NOMO-1 treated with DMSO at 0.1 percent for 48 hours (cell line): ENCODE measurements around the gene LRMDA.
"Not testable (repeated sequence)": the region's sequence is repeated elsewhere in the genome, so short reads cannot be mapped to it uniquely, and the experiment has no call there.

ENCODE experiments used
- DNase-seq: peaks from one replicate; lab custom pipeline; 2025; ENCODE audit not compliant: unreplicated experiment; lab: John Stamatoyannopoulos, UW

LRMDA gene

DNA sequence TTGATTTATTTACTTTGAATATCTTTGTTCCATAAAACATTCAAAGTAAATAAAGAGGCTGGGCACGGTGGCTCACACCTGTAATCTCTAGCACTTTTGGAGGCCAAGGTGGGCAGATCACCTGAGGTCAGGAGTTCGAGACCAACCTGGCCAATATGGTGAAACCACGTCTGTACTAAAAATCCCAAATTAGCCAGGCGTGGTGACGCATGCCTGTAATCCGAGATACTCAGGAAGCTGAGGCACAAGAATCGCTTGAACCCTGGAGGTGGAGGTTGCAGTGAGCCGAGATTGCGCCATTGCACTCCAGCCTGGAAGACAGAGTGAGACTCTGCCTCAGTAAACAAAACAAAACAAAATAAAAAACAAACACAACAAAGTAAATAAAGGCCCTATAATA lies 1153.0 kb downstream of the LRMDA start:
- DNase-seq, result not testable (repeated sequence)
